Kidney epithelial cell (primary cell): ENCODE measurements around the gene PPP6R3. TPM values are rescaled to one million over a fixed set of nuclear protein-coding genes. Genes with fewer than 3 reads are reported as not detected.

Experiments used
- DNase-seq: peaks from one replicate; pipeline ENCODE4 v3.0.0-alpha.2; 2010; ENCODE audit warnings: low read depth
- H3K27me3 ChIP-seq: 2 replicates; pipeline ENCODE4 v1.6.0; 2011; ENCODE audit warnings: low read length; ENCODE audit not compliant: control insufficient read depth, insufficient read depth
- H3K36me3 ChIP-seq: 2 replicates; pipeline ENCODE4 v1.5.1; 2011; ENCODE audit warnings: low read length; ENCODE audit not compliant: control insufficient read depth, insufficient read depth
- H3K4me3 ChIP-seq: 2 replicates; pipeline ENCODE4 v1.5.1; 2011; ENCODE audit warnings: low read depth, mild to moderate bottlenecking, control low read depth, low read length
- CTCF ChIP-seq: IDR thresholded peaks from 2 replicates; pipeline ENCODE4 v1.5.1; 2011; ENCODE audit warnings: mild to moderate bottlenecking, moderate library complexity, low read length, control low read depth, inconsistent platforms; ENCODE audit not compliant: insufficient read depth, poor library complexity, severe bottlenecking
- total RNA-seq: library from RNA; depleted of rRNA; stranded (reverse); fragments of >200 nt; gene quantifications from 2 replicates; pipeline ENCODE4 v1.2.3, GENCODE V29; 2015

PPP6R3 gene
- total RNA-seq, 1 donor from 2014 or later, result 71.7 TPM

- H3K27me3 ChIP-seq, result no peaks in the 10 kb centered on the region
- H3K4me3 ChIP-seq, result no peak overlapping the region
- no peak for DNase-seq
- peaks cover 3% of the 10 kb centered on the region for H3K36me3 ChIP-seq
- no peak for TF ChIP-seq CTCF
Observed at GRCh38 chr11:68414496-68415221, 45.9 kb upstream of the PPP6R3 start.

GRCh38 chr11:68416070-68416578, 44.4 kb upstream of the PPP6R3 start:
- Histone ChIP-seq H3K36me3 (peaks cover 4% of the 10 kb centered on the region), H3K27me3 (no peaks in the 10 kb centered on the region), H3K4me3 (no peak overlapping the region)
- DNase-seq, result no peak
- no peak for TF ChIP-seq CTCF

- peaks cover 2% of the 10 kb centered on the region for H3K36me3 ChIP-seq
- no peak overlapping the region for H3K4me3 ChIP-seq
Observed at GRCh38 chr11:68418648-68419047, 41.9 kb upstream of the PPP6R3 start.

GRCh38 chr11:68420171-68420570, 40.4 kb upstream of the PPP6R3 start:
- Histone ChIP-seq H3K27me3 (no peaks in the 10 kb centered on the region), H3K36me3 (peaks cover 2% of the 10 kb centered on the region), H3K4me3 (no peak overlapping the region)
- TF ChIP-seq CTCF, result no peak
- no peak for DNase-seq

More at GRCh38 chr11:68418648-68419047, 41.9 kb upstream of the PPP6R3 start:
- DNase-seq, result no peak
- no peak for TF ChIP-seq CTCF
- H3K27me3 ChIP-seq, result no peaks in the 10 kb centered on the region

DNA sequence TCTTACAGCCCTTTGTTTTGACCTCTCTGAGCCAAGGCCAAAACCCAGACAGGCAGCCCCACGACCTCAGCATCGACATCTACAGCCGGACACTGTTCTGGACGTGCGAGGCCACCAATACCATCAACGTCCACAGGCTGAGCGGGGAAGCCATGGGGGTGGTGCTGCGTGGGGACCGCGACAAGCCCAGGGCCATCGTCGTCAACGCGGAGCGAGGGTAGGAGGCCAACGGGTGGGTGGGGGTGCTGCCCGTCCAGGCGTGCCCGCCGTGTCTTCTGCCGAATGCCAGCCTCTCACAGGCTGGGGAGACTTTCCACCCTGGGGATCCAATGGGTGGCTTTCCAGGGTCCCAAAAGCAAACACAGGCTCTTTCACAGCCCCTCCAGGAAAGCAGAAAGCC, 37.1 kb upstream of the PPP6R3 start:
- Histone ChIP-seq H3K4me3 (no peak overlapping the region), H3K27me3 (no peaks in the 10 kb centered on the region), H3K36me3 (peaks cover 1% of the 10 kb centered on the region)
- no peak for TF ChIP-seq CTCF
- DNase-seq, result no peak
